AG04450 (cell line): ENCODE results near the gene ITM2B. TPM values are rescaled to one million over a fixed set of nuclear protein-coding genes. Genes with fewer than 3 reads are reported as not detected.

Source experiments
- CTCF ChIA-PET: fragments of 300-600, 350-600 bp; formaldehyde crosslinking; extraction: SDS; loops from one replicate; lab custom pipeline; 2022; ENCODE audit warnings: antibody characterized with exemption, inconsistent platforms; lab: Charles Lee
- POLR2A ChIA-PET: fragments of 350-600 bp; formaldehyde crosslinking; extraction: SDS; loops from one replicate; lab custom pipeline; 2021; ENCODE audit warnings: antibody characterized with exemption, inconsistent platforms; lab: Yijun Ruan, JAX
- DNase-seq: peaks from one replicate; pipeline ENCODE4 v3.0.0-alpha.2; 2011; ENCODE audit warnings: low read depth, low spot score
- H3K27ac ChIP-seq: one replicate; pipeline ENCODE4 v1.5.1; 2012; ENCODE audit warnings: low read depth, low read length, control low read depth
- H3K27me3 ChIP-seq: one replicate; pipeline ENCODE4 v1.6.0; 2012; ENCODE audit warnings: low read length; ENCODE audit not compliant: control insufficient read depth, insufficient read depth
- H3K4me3 ChIP-seq: 2 replicates; pipeline ENCODE4 v1.5.1; 2011; ENCODE audit warnings: mild to moderate bottlenecking, low read depth, low read length, control low read depth
- H3K9me3 ChIP-seq: 2 replicates; pipeline ENCODE4 v1.5.1; 2012; ENCODE audit warnings: low read length; ENCODE audit not compliant: control insufficient read depth, insufficient read depth
- polyA plus RNA-seq: library from polyadenylated mRNA; depleted of rRNA; stranded (reverse); fragments of >200 nt; gene quantifications from 2 replicates; pipeline ENCODE4 v1.2.3, GENCODE V29; 2011
- TF ChIP-seq, protein P1 (sequence below): IDR thresholded peaks from 2 replicates; pipeline ENCODE4 v1.5.1; 2011; ENCODE audit warnings: low read depth, low read length, control low read depth, inconsistent platforms

ITM2B gene
- polyA plus RNA-seq, 1 experiment: 417 TPM

DNA sequence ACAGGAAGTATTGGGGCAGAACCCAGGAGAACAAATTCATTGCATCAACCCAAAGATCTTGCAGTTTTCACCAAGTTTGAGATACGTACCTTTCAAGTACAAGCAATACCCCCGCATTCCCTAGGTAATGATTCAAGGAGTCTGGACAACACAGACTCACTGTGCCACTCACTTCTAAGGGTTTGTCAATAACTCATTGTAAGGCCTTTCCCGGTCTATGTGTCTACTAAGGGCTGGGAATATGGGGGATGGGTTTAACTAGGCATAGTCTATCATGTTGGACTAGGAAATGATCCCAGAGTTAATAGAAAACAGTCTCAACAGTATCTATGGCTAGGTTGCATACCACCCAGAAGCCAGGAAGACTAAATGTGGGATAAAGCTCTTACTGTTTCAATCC lies 8.3 kb upstream of the ITM2B start:
- CTCF ChIA-PET: interaction anchor here (0.6 kb wide), 1 partner anchor 109 kb away, joined by 5 read pairs; no protein-coding TSS in a partner anchor

DNA sequence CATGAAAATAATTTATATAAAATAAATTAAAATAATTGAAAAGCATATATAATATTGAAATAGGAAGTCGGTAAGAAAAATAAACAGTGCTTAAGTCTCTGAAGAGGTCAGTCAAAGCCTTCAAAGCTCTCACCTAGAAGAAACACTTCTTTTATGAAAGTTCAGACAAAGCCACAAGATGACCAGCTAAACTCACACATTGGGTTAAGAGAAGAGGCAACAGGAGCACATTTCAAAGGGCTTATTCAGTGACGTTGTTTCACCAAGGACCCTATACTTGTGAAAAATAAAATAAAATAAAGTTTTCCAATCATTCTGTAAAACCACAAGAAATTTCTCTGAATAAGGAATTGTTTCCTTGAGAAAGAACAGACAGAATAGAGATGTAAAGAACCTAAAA lies 2.5 kb upstream of the ITM2B start:
- peaks cover 6% of the 10 kb centered on the region for H3K27me3 ChIP-seq
- no peak overlapping the region for H3K4me3 ChIP-seq
- no peaks in the 10 kb centered on the region for H3K9me3 ChIP-seq
- ChIA-PET CTCF (no interaction called here), POLR2A (no interaction called here)
- TF ChIP-seq, protein P1, sequence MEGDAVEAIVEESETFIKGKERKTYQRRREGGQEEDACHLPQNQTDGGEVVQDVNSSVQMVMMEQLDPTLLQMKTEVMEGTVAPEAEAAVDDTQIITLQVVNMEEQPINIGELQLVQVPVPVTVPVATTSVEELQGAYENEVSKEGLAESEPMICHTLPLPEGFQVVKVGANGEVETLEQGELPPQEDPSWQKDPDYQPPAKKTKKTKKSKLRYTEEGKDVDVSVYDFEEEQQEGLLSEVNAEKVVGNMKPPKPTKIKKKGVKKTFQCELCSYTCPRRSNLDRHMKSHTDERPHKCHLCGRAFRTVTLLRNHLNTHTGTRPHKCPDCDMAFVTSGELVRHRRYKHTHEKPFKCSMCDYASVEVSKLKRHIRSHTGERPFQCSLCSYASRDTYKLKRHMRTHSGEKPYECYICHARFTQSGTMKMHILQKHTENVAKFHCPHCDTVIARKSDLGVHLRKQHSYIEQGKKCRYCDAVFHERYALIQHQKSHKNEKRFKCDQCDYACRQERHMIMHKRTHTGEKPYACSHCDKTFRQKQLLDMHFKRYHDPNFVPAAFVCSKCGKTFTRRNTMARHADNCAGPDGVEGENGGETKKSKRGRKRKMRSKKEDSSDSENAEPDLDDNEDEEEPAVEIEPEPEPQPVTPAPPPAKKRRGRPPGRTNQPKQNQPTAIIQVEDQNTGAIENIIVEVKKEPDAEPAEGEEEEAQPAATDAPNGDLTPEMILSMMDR: no peak
- DNase-seq: no peak
- no peak overlapping the region for H3K27ac ChIP-seq

More for the DNA sequence above, 8.3 kb upstream of the ITM2B start:
- Histone ChIP-seq H3K27me3 (peaks cover 6% of the 10 kb centered on the region), H3K4me3 (no peak overlapping the region), H3K27ac (no peak overlapping the region), H3K9me3 (no peaks in the 10 kb centered on the region)
- TF ChIP-seq, protein P1: no peak
- DNase-seq: no peak
- POLR2A ChIA-PET: no interaction called here

DNA sequence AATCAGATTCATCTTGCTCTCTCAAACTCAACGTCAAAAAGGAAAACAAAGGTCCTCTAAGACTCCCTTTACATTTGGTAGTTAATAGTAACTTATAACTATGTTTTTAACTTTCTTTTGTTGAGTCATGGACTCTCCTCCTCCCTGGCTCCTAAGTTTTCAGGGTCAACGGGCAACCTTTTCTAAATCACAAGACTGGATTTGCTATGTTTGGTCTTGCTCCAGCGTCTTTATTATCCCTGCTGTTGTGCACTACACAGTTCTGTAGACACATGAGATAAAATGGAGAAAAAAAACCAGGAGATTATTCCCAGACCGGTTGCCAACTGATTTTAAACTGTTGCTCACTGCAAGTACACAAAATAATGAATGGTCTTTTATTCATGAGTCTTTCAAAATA lies 1.9 kb upstream of the ITM2B start:
- Histone ChIP-seq H3K27ac (no peak overlapping the region), H3K9me3 (no peaks in the 10 kb centered on the region), H3K4me3 (no peak overlapping the region), H3K27me3 (peaks cover 6% of the 10 kb centered on the region)
- ChIA-PET POLR2A (no interaction called here), CTCF (no interaction called here)
- no peak for DNase-seq
- TF ChIP-seq, protein P1: no peak

DNA sequence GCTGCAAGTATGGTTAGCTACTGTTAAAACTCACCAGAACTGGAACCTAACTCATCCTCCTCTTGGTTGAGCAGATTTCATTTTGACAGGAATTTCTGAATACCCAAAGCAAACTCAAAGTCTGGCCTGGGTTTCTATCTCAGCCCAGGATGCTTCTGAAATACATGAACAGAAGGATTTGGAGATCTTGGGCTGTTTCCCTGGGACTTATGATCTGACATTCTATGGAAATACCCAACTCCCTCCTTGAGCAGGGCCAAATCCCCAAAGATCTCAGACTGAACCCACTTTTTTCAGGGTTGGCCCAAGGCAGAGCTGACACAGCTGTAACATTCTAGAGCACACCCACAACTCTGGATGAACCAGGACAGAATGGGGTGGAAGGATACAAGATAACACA lies 1.1 kb upstream of the ITM2B start:
- TF ChIP-seq, protein P1: no peak
- ChIA-PET CTCF (no interaction called here), POLR2A (no interaction called here)
- no peak overlapping the region for H3K27ac ChIP-seq
- no peaks in the 10 kb centered on the region for H3K9me3 ChIP-seq
- H3K4me3 ChIP-seq: no peak overlapping the region
- peaks cover 6% of the 10 kb centered on the region for H3K27me3 ChIP-seq
- no peak for DNase-seq

DNA sequence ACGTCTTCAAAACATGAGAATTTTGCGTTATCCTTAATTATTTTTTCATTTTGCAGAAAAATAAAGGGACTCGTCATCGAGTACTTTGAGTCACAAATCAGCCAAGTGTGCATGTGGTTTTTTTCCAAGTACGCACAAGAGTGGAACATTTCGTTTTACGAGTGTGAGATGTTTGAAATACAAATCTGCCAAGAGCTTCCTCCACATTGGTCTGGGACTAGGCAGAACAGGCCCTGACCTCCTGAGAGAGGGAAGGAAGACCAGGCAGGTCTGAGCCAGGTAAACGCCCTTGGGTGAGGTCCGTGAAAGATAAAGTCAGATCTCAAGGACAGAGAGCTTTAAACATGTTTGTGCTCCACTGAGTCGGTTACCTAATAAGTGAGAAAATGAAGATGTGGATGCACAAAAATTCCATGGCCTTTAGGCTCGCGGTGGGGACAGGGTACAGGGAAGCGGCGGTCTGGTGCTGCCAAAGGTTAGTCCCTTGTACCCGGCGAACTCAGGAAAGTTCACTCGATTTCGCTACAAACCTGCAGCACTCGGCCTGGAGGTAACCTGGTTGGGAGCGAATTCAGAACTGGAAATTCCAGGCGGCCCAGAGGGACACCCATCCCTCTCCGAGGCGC lies 473 bp upstream of the ITM2B start:
- no peak for DNase-seq
- CTCF ChIA-PET: interaction anchor here (1.1 kb wide), 1 partner anchor 348 kb away, joined by 7 read pairs; no protein-coding TSS in a partner anchor
- no peak overlapping the region for H3K27ac ChIP-seq
- peak overlapping the region; percentile 98 for H3K4me3 ChIP-seq
- no peaks in the 10 kb centered on the region for H3K9me3 ChIP-seq
- H3K27me3 ChIP-seq: peaks cover 6% of the 10 kb centered on the region
- POLR2A ChIA-PET: interaction anchor here (1.0 to 1.4 kb wide), 5 partner anchors 12 to 138 kb away, joined by 3 to 8 read pairs (median 4); partner anchors contain the start of genes MED4 and RB1
- TF ChIP-seq, protein P1: no peak
